Renal pelvis (tissue), 4 donors: ENCODE results near the gene UST. TPM values are rescaled to one million over a fixed set of nuclear protein-coding genes. Genes with fewer than 3 reads are reported as not detected.
"Not testable (repeated sequence)": the region's sequence is repeated elsewhere in the genome, so short reads cannot be mapped to it uniquely, and the experiment has no call there.

Source experiments
- DNase-seq: peaks from one replicate; pipeline ENCODE4 v3.0.0-alpha.2; 2013
- polyA plus RNA-seq, 3 donors: library from polyadenylated mRNA; unstranded; fragments of 120-200 nt; gene quantifications; one replicate each; pipeline ENCODE4 v1.2.1, GENCODE V29; 2013; ENCODE audit not compliant: insufficient read length in 3 of 3

Gene UST
- polyA plus RNA-seq, 3 donors, result 8.2 to 11.3 (median 10.9) TPM

- DNase-seq, result no peak
These were observed 338.2 kb downstream of the UST start for GRCh38 chr6:149084808-149085556.

DNA sequence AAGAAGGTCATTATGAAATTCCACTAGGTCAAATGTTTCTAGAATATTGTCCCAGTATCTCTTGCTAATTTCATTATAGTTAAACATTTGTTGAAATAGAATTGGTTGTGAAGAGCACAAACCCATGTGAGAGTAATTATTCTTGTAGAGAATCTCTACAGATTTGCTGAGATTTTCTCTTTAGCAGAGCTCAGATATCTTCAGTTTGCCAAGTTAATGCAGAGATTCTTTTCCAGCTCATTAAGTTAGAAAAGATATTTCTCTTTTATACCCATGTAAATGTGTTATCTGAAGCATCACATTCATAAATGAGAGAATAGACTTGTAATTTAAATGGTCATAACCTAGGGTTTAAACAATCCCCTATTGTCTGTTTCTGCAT is 338.7 kb downstream of the UST start:
- no peak for DNase-seq

- no peak for DNase-seq
These were observed 339.5 kb downstream of the UST start for GRCh38 chr6:149086363-149086762.

DNA sequence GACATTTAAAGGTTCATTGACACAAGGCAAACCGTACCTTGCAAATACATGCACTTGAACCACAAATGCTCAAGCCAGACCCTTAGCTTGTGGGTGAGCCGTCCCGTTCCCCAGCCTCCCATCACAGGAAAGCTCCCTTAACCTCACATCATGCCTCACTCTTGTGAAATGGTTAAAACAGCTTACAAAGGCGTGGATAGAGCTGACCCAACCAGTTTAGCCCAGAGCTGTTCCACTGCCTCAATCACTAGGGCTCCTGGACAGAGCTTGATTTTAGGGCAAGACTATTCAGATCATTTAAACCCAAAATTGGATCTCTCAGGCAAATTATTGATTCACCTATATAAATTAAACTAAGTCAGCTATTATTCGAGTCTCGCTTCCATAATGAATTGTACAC is 341.1 kb downstream of the UST start:
- no peak for DNase-seq

GRCh38 chr6:149088361-149088760 is 341.5 kb downstream of the UST start:
- no peak for DNase-seq

DNA sequence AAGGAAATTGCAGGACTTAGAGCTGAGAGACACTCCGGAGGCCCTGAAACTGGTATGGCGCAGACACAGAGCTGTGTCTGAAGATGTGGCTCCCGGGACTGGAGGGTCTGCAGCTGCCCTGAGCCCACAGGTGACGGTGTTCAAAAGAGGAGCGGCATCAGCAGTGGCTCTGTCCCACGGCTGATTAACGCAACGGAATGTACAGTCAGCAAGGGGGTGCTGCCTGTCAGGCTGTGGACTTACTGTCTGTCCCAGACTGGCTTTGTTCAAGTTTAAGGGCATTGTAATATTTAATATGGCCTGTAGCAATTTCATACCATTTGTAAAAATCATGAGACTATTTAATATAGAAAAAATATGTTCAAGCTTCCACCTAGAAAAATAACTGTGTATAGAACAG is 342.7 kb downstream of the UST start:
- no peak for DNase-seq

- no peak for DNase-seq
These were observed 344.1 kb downstream of the UST start for GRCh38 chr6:149090937-149091336.

DNA sequence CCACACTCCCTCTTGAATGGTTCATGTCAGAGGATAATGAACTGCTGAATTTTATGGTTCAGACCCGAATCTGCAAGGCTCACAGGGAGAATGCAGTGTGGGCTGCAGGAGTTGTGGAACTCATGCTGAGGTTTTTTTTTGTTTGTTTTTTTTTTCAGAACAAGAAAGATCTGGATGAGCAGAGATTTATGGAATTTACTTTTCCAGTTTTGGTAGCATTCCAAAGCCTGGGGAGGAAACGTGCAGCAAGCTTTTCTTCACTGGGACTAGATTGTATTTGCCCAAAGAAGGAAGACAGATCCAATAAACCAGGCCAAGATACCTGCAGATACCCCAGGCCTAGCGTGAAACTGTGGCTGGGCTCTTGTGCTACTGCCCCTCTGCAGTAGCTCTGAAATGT is 346.8 kb downstream of the UST start:
- no peak for DNase-seq

- DNase-seq, result no peak
These were observed 347.3 kb downstream of the UST start for GRCh38 chr6:149094156-149094555.

- no peak for DNase-seq
These were observed 348.1 kb downstream of the UST start for GRCh38 chr6:149094934-149095351.

- DNase-seq, result no peak
These were observed 349.0 kb downstream of the UST start for GRCh38 chr6:149095842-149096241.

- DNase-seq, result no peak
These were observed 351.0 kb downstream of the UST start for GRCh38 chr6:149097794-149098193.

DNA sequence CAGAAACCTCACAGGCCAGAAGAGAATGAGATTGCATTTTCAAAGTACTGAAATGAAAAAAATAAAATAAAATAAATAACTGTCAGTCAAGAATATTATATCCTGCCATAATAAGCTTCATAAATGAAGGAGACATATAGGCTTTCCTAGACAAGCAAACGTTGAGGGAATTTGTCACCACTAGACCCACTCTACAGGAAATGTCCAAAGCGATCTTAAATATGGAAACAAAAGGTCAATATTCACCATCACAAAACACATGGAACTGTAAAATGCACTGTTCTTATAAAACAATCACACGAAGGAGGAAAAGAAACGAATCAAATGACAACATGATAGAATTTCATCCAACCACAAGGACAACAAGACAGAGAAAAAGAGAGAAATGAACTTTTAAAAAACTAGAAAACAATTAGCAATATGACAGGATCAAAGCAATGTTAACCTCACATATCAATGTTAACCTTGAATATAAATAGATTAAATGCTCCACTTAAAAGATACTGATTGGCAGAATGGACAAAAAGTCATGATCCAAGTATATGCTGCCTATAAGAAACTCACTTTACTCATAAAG is 352.0 kb downstream of the UST start:
- no peak for DNase-seq

DNA sequence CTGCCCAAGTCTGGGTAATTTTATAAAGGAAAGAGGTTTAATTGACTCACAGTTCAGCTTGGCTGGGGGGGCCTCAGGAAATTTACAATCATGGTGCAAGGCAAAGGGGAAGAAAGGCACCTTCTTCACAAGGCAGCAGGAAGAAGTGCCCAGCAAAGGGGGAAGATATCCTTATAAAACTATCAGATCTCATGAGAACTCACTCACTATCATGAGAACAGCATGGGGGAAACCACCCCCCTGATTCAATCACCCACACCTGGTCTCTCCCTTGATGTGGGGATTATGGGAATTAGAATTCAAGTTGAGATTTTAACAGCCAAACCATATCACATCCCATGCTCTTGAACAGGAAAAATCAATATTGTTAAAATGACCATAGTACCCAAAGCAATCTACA is 355.5 kb downstream of the UST start:
- no peak for DNase-seq

DNA sequence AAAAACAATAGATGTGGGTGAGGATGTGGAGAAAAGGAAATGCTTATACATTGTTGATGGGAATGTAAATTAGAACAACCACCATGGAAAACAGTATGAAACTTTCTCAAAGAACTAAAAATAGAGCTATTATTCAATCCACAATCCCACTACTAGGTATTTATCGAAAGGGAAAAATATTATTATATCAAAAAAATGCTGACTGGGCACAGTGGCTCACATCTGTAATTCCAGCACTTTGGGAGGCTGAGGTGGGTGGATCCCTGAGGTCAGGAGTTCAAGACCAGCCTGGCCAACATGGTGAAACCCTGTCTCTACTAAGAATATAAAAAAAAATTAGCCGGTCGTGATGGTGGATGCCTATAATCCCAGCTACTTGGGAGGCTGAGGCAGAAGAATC is 357.1 kb downstream of the UST start:
- DNase-seq, result not testable (repeated sequence)

- no peak for DNase-seq
These were observed 360.7 kb downstream of the UST start for GRCh38 chr6:149107520-149107919.

GRCh38 chr6:149108038-149108748 is 361.4 kb downstream of the UST start:
- no peak for DNase-seq

DNA sequence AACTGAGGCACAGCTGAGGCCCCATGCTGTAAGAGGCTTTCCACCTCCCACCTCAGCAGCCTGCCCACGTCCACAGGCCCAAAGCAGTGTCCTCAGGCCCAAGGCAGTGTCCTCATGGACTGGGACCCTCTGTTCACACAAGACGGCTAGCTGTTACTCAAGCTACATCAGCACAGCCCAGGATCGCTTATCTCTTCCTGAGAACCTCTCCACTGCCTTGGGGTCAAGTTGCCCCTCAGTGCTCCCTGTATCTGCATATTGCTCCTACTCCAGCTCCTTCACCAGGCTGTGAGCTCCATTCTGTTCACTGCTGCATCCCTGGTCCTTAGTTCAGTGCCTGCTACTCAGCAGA is 361.9 kb downstream of the UST start:
- no peak for DNase-seq

DNA sequence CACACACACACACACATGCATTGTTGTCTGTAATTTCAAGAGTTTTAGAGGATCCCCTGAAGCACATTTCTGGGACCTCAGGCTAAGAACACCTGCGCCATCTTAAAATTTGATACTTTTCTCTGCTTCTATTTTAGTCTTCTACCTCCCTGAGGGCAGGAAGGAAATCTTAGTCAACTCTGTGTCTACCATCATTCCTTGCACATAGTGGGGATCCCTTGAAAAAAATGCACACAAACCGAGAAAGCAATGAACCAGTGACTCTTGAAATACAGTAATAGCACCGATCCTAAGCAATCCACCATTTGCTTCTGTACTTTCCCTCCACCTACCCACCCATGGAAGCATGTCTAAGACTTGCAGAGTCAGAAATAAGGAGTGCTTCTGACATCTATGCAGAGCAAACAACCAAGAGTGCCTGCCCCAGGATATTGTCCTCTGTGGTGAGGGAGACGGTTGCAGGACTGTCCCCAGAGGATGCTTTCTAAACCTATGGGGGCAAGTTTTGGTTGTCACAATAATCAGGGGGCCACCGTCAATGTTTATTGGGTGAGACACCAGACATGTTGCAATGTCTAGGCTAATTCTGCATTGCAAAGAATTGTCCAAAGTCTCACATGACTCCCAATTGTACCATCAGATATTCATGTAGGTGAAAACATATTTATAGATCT is 362.7 kb downstream of the UST start:
- no peak for DNase-seq

- DNase-seq, result no peak
These were observed 364.8 kb downstream of the UST start for GRCh38 chr6:149111556-149112115.

DNA sequence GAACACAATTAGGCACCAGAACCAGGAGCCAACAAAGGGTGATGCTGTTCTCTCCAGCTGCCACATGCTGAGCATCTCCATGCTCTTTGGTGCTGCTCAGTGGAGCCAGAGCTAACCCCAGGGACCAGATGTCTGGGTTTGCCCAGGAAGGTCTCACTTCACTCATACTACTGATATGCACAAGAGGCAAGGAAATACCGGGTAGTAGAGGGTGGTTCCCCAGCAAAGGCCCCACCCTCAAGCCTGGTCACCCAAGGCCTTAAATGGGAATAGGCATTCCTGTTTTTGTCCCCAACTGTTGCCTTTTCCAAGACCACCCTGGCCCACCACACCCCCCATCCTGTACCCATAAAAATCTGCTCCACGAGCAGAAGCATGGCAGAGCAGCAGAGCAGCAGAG is 366.1 kb downstream of the UST start:
- DNase-seq, result no peak

GRCh38 chr6:149114167-149114566 is 367.3 kb downstream of the UST start:
- no peak for DNase-seq
